WTC11 (cell line): ENCODE results near the gene ZPLD1. TPM values are rescaled to one million over a fixed set of nuclear protein-coding genes. Genes with fewer than 3 reads are reported as not detected.

Source experiments
- ATAC-seq: fragments of 200-7000 bp; cut with Tn5 transposase; 2 replicates; pipeline ENCODE4 v1.10.0; 2021; ENCODE audit warnings: mild to moderate bottlenecking, moderate library complexity
- CTCF ChIA-PET: fragments of 300-600 bp; sonication (Branson Sonifier 250); formaldehyde crosslinking; loops from one replicate; lab custom pipeline; 2021; ENCODE audit warnings: antibody characterized with exemption; lab: Charles Lee
- POLR2A ChIA-PET: fragments of 350-600 bp; sonication (Branson Sonifier 250); formaldehyde crosslinking; loops from one replicate; lab custom pipeline; 2021; ENCODE audit warnings: antibody characterized with exemption; lab: Charles Lee
- DNase-seq: peaks from one replicate; pipeline ENCODE4 v3.0.0; 2021; ENCODE audit warnings: low spot score
- H3K27ac Mint-ChIP-seq: 2 replicates; pipeline ENCODE4 v1.8.0; 2021; ENCODE audit warnings: mixed read lengths
- H3K27me3 Mint-ChIP-seq: 2 replicates; pipeline ENCODE4 v1.8.0; 2021; ENCODE audit warnings: low read depth, mild to moderate bottlenecking, moderate library complexity, mixed read lengths
- H3K36me3 Mint-ChIP-seq: 2 replicates; pipeline ENCODE4 v1.8.0; 2021; ENCODE audit warnings: mixed read lengths
- H3K4me1 Mint-ChIP-seq: 2 replicates; pipeline ENCODE4 v1.8.0; 2022; ENCODE audit warnings: mixed read lengths
- H3K4me3 Mint-ChIP-seq: 2 replicates; pipeline ENCODE4 v1.8.0; 2021; ENCODE audit warnings: mild to moderate bottlenecking, moderate library complexity, mixed read lengths
- H3K9me3 Mint-ChIP-seq: 2 replicates; pipeline ENCODE4 v1.8.0; 2021; ENCODE audit warnings: mixed read lengths
- ATF1 ChIP-seq: sonication (generic); formaldehyde crosslinking; IDR thresholded peaks from 2 replicates; pipeline ENCODE4 v1.8.1; 2023; ENCODE audit warnings: mild to moderate bottlenecking, moderate library complexity, missing genetic modification reagents
- ELF4 ChIP-seq: sonication (generic); formaldehyde crosslinking; IDR thresholded peaks from 2 replicates; pipeline ENCODE4 v1.8.1; 2022; ENCODE audit warnings: low read depth, mild to moderate bottlenecking, moderate library complexity, missing genetic modification reagents
- ESRRA ChIP-seq: sonication (generic); formaldehyde crosslinking; IDR thresholded peaks from 2 replicates; pipeline ENCODE4 v1.8.1; 2022; ENCODE audit warnings: mild to moderate bottlenecking, missing genetic modification reagents, borderline replicate concordance
- ETV6 ChIP-seq: sonication (generic); formaldehyde crosslinking; IDR thresholded peaks from 2 replicates; pipeline ENCODE4 v1.8.1; 2022; ENCODE audit warnings: mild to moderate bottlenecking, missing genetic modification reagents
- FOXK1 ChIP-seq: sonication (generic); formaldehyde crosslinking; IDR thresholded peaks from 2 replicates; pipeline ENCODE4 v1.8.0; 2022; ENCODE audit warnings: mild to moderate bottlenecking, moderate library complexity, missing genetic modification reagents
- GABPB1 ChIP-seq: sonication (generic); formaldehyde crosslinking; IDR thresholded peaks from 2 replicates; pipeline ENCODE4 v1.8.1; 2023; ENCODE audit warnings: mild to moderate bottlenecking, missing genetic modification reagents
- JUN ChIP-seq: sonication (generic); formaldehyde crosslinking; IDR thresholded peaks from 2 replicates; pipeline ENCODE4 v1.8.0; 2023; ENCODE audit warnings: mild to moderate bottlenecking, missing genetic modification reagents
- MXD4 ChIP-seq: fragments of 250-450 bp; sonication (Bioruptor Pico); IDR thresholded peaks from 2 replicates; pipeline ENCODE4 v1.8.0; 2021; ENCODE audit warnings: mild to moderate bottlenecking, moderate library complexity, borderline replicate concordance
- MYBL2 ChIP-seq: sonication (generic); formaldehyde crosslinking; IDR thresholded peaks from 2 replicates; pipeline ENCODE4 v1.8.1; 2023; ENCODE audit warnings: mild to moderate bottlenecking, moderate library complexity, missing genetic modification reagents
- SMAD3 ChIP-seq: sonication (generic); formaldehyde crosslinking; IDR thresholded peaks from 2 replicates; pipeline ENCODE4 v1.8.0; 2022; ENCODE audit warnings: missing genetic modification reagents, mild to moderate bottlenecking, borderline replicate concordance
- SMAD4 ChIP-seq: sonication (generic); formaldehyde crosslinking; IDR thresholded peaks from 2 replicates; pipeline ENCODE4 v1.8.0; 2022; ENCODE audit warnings: mild to moderate bottlenecking, missing genetic modification reagents
- SP1 ChIP-seq: sonication (generic); formaldehyde crosslinking; conservative IDR thresholded peaks from 2 replicates; pipeline ENCODE4 v1.8.1; 2022; ENCODE audit warnings: missing genetic modification reagents
- TEAD1 ChIP-seq: sonication (generic); formaldehyde crosslinking; IDR thresholded peaks from 2 replicates; pipeline ENCODE4 v1.8.0; 2022; ENCODE audit warnings: mild to moderate bottlenecking, missing genetic modification reagents
- total RNA-seq: library from RNA; stranded (reverse); gene quantifications from 3 replicates; pipeline ENCODE4 v1.2.3, GENCODE V29; 2021
- TF ChIP-seq, protein P1 (sequence below): fragments of 250-450 bp; sonication (Bioruptor Pico); IDR thresholded peaks from 2 replicates; pipeline ENCODE4 v1.8.0; 2021; ENCODE audit warnings: mild to moderate bottlenecking
- TF ChIP-seq, protein P2 (sequence below): sonication (generic); formaldehyde crosslinking; IDR thresholded peaks from 2 replicates; pipeline ENCODE4 v1.8.1; 2023; ENCODE audit warnings: mild to moderate bottlenecking, moderate library complexity, missing genetic modification reagents
- TF ChIP-seq, protein P3 (sequence below): fragments of 250-450 bp; sonication (Bioruptor Pico); IDR thresholded peaks from 2 replicates; pipeline ENCODE4 v1.9.0; 2021; ENCODE audit warnings: moderate library complexity, mild to moderate bottlenecking, inconsistent platforms, borderline replicate concordance
- TF ChIP-seq, protein P4 (sequence below): sonication (generic); formaldehyde crosslinking; IDR thresholded peaks from 2 replicates; pipeline ENCODE4 v1.8.1; 2022; ENCODE audit warnings: low read depth, missing genetic modification reagents, borderline replicate concordance
- TF ChIP-seq, protein P5 (sequence below): sonication (generic); formaldehyde crosslinking; IDR thresholded peaks from 2 replicates; pipeline ENCODE4 v1.8.0; 2023; ENCODE audit warnings: mild to moderate bottlenecking, missing genetic modification reagents
- TF ChIP-seq, protein P6 (sequence below): sonication (generic); formaldehyde crosslinking; IDR thresholded peaks from 2 replicates; pipeline ENCODE4 v1.8.0; 2022; ENCODE audit warnings: mild to moderate bottlenecking, missing genetic modification reagents
- TF ChIP-seq, protein P7 (sequence below): sonication (generic); formaldehyde crosslinking; IDR thresholded peaks from 2 replicates; pipeline ENCODE4 v1.8.1; 2023; ENCODE audit warnings: mild to moderate bottlenecking, missing genetic modification reagents
- TF ChIP-seq, protein P8 (sequence below): sonication (generic); formaldehyde crosslinking; IDR thresholded peaks from 2 replicates; pipeline ENCODE4 v1.8.0; 2022; ENCODE audit warnings: missing genetic modification reagents

The ZPLD1 gene
- total RNA-seq, 1 experiment from 2014 or later = not detected

DNA sequence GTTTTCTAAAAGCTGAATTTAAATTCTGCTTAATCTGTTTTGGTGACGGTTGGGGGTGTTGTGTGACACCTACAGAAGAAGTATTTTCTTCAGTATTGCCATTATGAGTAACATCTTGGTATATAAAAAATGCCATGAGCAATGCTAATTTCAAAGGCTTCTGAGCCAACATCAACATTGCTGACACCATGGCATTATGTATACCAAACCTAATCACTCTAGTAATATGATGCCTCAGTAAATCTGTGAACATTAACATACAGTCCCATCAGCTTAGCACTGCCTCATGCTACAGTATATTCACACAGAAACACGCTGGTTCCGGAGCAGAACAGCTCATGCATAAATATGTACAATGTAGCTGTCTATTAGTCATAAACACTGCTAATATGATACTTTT is 75.8 kb downstream of the ZPLD1 start:
- ATAC-seq = no peak
- CTCF ChIA-PET = no interaction called here
- Mint-ChIP-seq H3K27ac (no peak overlapping the region), H3K36me3 (peaks cover 15% of the 10 kb centered on the region), H3K27me3 (peaks cover 5% of the 10 kb centered on the region; the same call in 1 of the 2 replicates), H3K9me3 (peaks cover 18% of the 10 kb centered on the region), H3K4me3 (no peak overlapping the region), H3K4me1 (peaks cover 17% of the 10 kb centered on the region)
- no peak for TF ChIP-seq MXD4
- TF ChIP-seq, protein P1, sequence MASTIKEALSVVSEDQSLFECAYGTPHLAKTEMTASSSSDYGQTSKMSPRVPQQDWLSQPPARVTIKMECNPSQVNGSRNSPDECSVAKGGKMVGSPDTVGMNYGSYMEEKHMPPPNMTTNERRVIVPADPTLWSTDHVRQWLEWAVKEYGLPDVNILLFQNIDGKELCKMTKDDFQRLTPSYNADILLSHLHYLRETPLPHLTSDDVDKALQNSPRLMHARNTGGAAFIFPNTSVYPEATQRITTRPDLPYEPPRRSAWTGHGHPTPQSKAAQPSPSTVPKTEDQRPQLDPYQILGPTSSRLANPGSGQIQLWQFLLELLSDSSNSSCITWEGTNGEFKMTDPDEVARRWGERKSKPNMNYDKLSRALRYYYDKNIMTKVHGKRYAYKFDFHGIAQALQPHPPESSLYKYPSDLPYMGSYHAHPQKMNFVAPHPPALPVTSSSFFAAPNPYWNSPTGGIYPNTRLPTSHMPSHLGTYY (CRISPR knock-in tag) = no peak
- no peak for TF ChIP-seq ELF4 (CRISPR knock-in tag)
- no peak for TF ChIP-seq SMAD4
- DNase-seq = no peak
- POLR2A ChIA-PET = no interaction called here

DNA sequence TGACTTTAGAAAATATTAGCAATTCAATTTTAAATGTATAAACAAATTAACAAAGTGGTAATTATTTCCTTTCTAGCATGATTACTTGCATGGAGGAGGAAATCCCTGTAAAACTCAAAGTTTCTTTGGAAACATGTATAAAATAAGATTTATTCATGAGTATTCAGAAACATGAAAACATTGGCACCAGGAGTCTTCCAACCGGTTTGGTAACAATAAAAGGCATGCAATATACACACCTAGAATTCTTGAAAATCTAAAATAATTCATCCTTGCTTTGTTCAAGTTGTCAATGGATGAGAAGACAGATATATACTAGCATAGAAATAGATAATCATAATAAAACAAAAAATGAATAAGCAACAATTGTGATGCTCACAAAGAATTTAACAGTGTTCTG is 76.4 kb downstream of the ZPLD1 start:
- ATAC-seq = no peak
- POLR2A ChIA-PET = no interaction called here
- TF ChIP-seq ETV6 (CRISPR knock-in tag) (no peak), MYBL2 (CRISPR knock-in tag) (no peak), TEAD1 (CRISPR knock-in tag) (no peak), SMAD3 (no peak), ATF1 (CRISPR knock-in tag) (no peak), SP1 (CRISPR knock-in tag) (no peak), GABPB1 (CRISPR knock-in tag) (no peak), SMAD4 (no peak), ESRRA (CRISPR knock-in tag) (no peak), JUN (CRISPR knock-in tag) (no peak), FOXK1 (CRISPR knock-in tag) (no peak)
- TF ChIP-seq, protein P2, sequence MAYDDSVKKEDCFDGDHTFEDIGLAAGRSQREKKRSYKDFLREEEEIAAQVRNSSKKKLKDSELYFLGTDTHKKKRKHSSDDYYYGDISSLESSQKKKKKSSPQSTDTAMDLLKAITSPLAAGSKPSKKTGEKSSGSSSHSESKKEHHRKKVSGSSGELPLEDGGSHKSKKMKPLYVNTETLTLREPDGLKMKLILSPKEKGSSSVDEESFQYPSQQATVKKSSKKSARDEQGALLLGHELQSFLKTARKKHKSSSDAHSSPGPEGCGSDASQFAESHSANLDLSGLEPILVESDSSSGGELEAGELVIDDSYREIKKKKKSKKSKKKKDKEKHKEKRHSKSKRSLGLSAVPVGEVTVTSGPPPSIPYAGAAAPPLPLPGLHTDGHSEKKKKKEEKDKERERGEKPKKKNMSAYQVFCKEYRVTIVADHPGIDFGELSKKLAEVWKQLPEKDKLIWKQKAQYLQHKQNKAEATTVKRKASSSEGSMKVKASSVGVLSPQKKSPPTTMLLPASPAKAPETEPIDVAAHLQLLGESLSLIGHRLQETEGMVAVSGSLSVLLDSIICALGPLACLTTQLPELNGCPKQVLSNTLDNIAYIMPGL = no peak
- TF ChIP-seq, protein P3, sequence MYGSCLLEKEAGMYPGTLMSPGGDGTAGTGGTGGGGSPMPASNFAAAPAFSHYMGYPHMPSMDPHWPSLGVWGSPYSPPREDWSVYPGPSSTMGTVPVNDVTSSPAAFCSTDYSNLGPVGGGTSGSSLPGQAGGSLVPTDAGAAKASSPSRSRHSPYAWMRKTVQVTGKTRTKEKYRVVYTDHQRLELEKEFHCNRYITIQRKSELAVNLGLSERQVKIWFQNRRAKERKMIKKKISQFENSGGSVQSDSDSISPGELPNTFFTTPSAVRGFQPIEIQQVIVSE (CRISPR knock-in tag) = no peak
- TF ChIP-seq, protein P4, sequence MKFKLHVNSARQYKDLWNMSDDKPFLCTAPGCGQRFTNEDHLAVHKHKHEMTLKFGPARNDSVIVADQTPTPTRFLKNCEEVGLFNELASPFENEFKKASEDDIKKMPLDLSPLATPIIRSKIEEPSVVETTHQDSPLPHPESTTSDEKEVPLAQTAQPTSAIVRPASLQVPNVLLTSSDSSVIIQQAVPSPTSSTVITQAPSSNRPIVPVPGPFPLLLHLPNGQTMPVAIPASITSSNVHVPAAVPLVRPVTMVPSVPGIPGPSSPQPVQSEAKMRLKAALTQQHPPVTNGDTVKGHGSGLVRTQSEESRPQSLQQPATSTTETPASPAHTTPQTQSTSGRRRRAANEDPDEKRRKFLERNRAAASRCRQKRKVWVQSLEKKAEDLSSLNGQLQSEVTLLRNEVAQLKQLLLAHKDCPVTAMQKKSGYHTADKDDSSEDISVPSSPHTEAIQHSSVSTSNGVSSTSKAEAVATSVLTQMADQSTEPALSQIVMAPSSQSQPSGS (CRISPR knock-in tag) = no peak
- TF ChIP-seq, protein P5, sequence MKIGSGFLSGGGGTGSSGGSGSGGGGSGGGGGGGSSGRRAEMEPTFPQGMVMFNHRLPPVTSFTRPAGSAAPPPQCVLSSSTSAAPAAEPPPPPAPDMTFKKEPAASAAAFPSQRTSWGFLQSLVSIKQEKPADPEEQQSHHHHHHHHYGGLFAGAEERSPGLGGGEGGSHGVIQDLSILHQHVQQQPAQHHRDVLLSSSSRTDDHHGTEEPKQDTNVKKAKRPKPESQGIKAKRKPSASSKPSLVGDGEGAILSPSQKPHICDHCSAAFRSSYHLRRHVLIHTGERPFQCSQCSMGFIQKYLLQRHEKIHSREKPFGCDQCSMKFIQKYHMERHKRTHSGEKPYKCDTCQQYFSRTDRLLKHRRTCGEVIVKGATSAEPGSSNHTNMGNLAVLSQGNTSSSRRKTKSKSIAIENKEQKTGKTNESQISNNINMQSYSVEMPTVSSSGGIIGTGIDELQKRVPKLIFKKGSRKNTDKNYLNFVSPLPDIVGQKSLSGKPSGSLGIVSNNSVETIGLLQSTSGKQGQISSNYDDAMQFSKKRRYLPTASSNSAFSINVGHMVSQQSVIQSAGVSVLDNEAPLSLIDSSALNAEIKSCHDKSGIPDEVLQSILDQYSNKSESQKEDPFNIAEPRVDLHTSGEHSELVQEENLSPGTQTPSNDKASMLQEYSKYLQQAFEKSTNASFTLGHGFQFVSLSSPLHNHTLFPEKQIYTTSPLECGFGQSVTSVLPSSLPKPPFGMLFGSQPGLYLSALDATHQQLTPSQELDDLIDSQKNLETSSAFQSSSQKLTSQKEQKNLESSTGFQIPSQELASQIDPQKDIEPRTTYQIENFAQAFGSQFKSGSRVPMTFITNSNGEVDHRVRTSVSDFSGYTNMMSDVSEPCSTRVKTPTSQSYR = no peak
- TF ChIP-seq, protein P6, sequence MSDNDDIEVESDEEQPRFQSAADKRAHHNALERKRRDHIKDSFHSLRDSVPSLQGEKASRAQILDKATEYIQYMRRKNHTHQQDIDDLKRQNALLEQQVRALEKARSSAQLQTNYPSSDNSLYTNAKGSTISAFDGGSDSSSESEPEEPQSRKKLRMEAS (CRISPR knock-in tag) = no peak
- TF ChIP-seq, protein P7, sequence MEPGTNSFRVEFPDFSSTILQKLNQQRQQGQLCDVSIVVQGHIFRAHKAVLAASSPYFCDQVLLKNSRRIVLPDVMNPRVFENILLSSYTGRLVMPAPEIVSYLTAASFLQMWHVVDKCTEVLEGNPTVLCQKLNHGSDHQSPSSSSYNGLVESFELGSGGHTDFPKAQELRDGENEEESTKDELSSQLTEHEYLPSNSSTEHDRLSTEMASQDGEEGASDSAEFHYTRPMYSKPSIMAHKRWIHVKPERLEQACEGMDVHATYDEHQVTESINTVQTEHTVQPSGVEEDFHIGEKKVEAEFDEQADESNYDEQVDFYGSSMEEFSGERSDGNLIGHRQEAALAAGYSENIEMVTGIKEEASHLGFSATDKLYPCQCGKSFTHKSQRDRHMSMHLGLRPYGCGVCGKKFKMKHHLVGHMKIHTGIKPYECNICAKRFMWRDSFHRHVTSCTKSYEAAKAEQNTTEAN = no peak
- TF ChIP-seq, protein P8, sequence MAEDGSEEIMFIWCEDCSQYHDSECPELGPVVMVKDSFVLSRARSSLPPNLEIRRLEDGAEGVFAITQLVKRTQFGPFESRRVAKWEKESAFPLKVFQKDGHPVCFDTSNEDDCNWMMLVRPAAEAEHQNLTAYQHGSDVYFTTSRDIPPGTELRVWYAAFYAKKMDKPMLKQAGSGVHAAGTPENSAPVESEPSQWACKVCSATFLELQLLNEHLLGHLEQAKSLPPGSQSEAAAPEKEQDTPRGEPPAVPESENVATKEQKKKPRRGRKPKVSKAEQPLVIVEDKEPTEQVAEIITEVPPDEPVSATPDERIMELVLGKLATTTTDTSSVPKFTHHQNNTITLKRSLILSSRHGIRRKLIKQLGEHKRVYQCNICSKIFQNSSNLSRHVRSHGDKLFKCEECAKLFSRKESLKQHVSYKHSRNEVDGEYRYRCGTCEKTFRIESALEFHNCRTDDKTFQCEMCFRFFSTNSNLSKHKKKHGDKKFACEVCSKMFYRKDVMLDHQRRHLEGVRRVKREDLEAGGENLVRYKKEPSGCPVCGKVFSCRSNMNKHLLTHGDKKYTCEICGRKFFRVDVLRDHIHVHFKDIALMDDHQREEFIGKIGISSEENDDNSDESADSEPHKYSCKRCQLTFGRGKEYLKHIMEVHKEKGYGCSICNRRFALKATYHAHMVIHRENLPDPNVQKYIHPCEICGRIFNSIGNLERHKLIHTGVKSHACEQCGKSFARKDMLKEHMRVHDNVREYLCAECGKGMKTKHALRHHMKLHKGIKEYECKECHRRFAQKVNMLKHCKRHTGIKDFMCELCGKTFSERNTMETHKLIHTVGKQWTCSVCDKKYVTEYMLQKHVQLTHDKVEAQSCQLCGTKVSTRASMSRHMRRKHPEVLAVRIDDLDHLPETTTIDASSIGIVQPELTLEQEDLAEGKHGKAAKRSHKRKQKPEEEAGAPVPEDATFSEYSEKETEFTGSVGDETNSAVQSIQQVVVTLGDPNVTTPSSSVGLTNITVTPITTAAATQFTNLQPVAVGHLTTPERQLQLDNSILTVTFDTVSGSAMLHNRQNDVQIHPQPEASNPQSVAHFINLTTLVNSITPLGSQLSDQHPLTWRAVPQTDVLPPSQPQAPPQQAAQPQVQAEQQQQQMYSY = no peak
- Mint-ChIP-seq H3K4me3 (no peak overlapping the region), H3K9me3 (peaks cover 13% of the 10 kb centered on the region), H3K4me1 (peaks cover 17% of the 10 kb centered on the region), H3K27me3 (peaks cover 5% of the 10 kb centered on the region; the same call in 1 of the 2 replicates), H3K36me3 (peaks cover 10% of the 10 kb centered on the region), H3K27ac (no peak overlapping the region)
- no peak for DNase-seq
- CTCF ChIA-PET = no interaction called here
